SKM-1 (cell line): ENCODE measurements around the gene ZNF654.
"Not testable (repeated sequence)": the region's sequence is repeated elsewhere in the genome, so short reads cannot be mapped to it uniquely, and the experiment has no call there.

Experiments
- DNase-seq: peaks from one replicate; lab custom pipeline; 2025; ENCODE audit not compliant: unreplicated experiment; lab: John Stamatoyannopoulos, UW

Gene ZNF654

GRCh38 chr3:88059380-88060170 is 520 bp downstream of the ZNF654 start:
- DNase-seq: no peak

GRCh38 chr3:88061746-88062145 is 2.7 kb downstream of the ZNF654 start:
- DNase-seq: no peak

GRCh38 chr3:88075072-88075471 is 16.0 kb downstream of the ZNF654 start:
- DNase-seq: no peak

GRCh38 chr3:88075497-88075896 is 16.4 kb downstream of the ZNF654 start:
- no peak for DNase-seq

GRCh38 chr3:88076712-88077111 is 17.7 kb downstream of the ZNF654 start:
- no peak for DNase-seq

GRCh38 chr3:88078932-88079331 is 19.9 kb downstream of the ZNF654 start:
- DNase-seq: no peak

GRCh38 chr3:88082854-88083253 is 23.8 kb downstream of the ZNF654 start:
- no peak for DNase-seq

- DNase-seq: no peak
Observed at GRCh38 chr3:88084097-88084501, 25.0 kb downstream of the ZNF654 start.

- DNase-seq: no peak
Observed at GRCh38 chr3:88090681-88091080, 31.6 kb downstream of the ZNF654 start.

- no peak for DNase-seq
Observed at GRCh38 chr3:88092270-88092669, 33.2 kb downstream of the ZNF654 start.

GRCh38 chr3:88093266-88093665 is 34.2 kb downstream of the ZNF654 start:
- DNase-seq: no peak

- no peak for DNase-seq
Observed at GRCh38 chr3:88101142-88101541, 42.1 kb downstream of the ZNF654 start.

GRCh38 chr3:88105325-88105724 is 46.3 kb downstream of the ZNF654 start:
- no peak for DNase-seq

- no peak for DNase-seq
Observed at GRCh38 chr3:88112289-88112688, 53.2 kb downstream of the ZNF654 start.

GRCh38 chr3:88113311-88114162 is 54.5 kb downstream of the ZNF654 start:
- peak; percentile 40 for DNase-seq

GRCh38 chr3:88114878-88115549 is 56.0 kb downstream of the ZNF654 start:
- no peak for DNase-seq

- no peak for DNase-seq
Observed at GRCh38 chr3:88117683-88118082, 58.6 kb downstream of the ZNF654 start.

- not testable (repeated sequence) for DNase-seq
Observed at GRCh38 chr3:88118603-88119002, 59.5 kb downstream of the ZNF654 start.

GRCh38 chr3:88123526-88123925 is 64.5 kb downstream of the ZNF654 start:
- no peak for DNase-seq

- no peak for DNase-seq
Observed at GRCh38 chr3:88131695-88132094, 72.6 kb downstream of the ZNF654 start.

- DNase-seq: no peak
Observed at GRCh38 chr3:88132894-88133293, 73.8 kb downstream of the ZNF654 start.
